BJ (cell line): Measurements from ENCODE around the gene CEP170B. TPM values are rescaled to one million over a fixed set of nuclear protein-coding genes. Genes with fewer than 3 reads are reported as not detected.

ENCODE experiments used
- CTCF ChIA-PET: fragments of 350-600 bp; formaldehyde crosslinking; extraction: SDS; loops from one replicate; lab custom pipeline; 2021; ENCODE audit warnings: antibody characterized with exemption, inconsistent platforms; lab: Yijun Ruan, JAX
- POLR2A ChIA-PET: fragments of 300-600 bp; sonication (Branson Sonifier 250); formaldehyde crosslinking; extraction: SDS; loops from one replicate; lab custom pipeline; 2021; ENCODE audit warnings: antibody characterized with exemption; lab: Charles Lee
- DNase-seq: peaks from one replicate; pipeline ENCODE4 v3.0.0-alpha.2; 2011; ENCODE audit warnings: low read depth
- H3K27me3 ChIP-seq: 2 replicates; pipeline ENCODE4 v1.6.0; 2011; ENCODE audit warnings: low read length; ENCODE audit not compliant: control insufficient read depth, insufficient read depth
- H3K36me3 ChIP-seq: 2 replicates; pipeline ENCODE4 v1.5.1; 2011; ENCODE audit warnings: low read length; ENCODE audit not compliant: control insufficient read depth, insufficient read depth
- H3K4me3 ChIP-seq: 2 replicates; pipeline ENCODE4 v1.5.1; 2011; ENCODE audit warnings: low read depth, mild to moderate bottlenecking, control low read depth, low read length
- polyA plus RNA-seq: library from polyadenylated mRNA; depleted of rRNA; stranded (reverse); fragments of >200 nt; gene quantifications from 2 replicates; pipeline ENCODE4 v1.2.3, GENCODE V29; 2011
- TF ChIP-seq, protein P1 (sequence below): IDR thresholded peaks from 2 replicates; pipeline ENCODE4 v1.5.1; 2011; ENCODE audit warnings: low read depth, mild to moderate bottlenecking, control low read depth, inconsistent platforms, low read length, moderate library complexity; ENCODE audit not compliant: insufficient read depth

Gene CEP170B
- polyA plus RNA-seq, 1 experiment: 8.0 TPM

- POLR2A ChIA-PET: no interaction called here
- Histone ChIP-seq H3K36me3 (peaks cover 7% of the 10 kb centered on the region), H3K4me3 (no peak overlapping the region), H3K27me3 (peaks cover 8% of the 10 kb centered on the region)
- no peak for DNase-seq
- TF ChIP-seq, protein P1, sequence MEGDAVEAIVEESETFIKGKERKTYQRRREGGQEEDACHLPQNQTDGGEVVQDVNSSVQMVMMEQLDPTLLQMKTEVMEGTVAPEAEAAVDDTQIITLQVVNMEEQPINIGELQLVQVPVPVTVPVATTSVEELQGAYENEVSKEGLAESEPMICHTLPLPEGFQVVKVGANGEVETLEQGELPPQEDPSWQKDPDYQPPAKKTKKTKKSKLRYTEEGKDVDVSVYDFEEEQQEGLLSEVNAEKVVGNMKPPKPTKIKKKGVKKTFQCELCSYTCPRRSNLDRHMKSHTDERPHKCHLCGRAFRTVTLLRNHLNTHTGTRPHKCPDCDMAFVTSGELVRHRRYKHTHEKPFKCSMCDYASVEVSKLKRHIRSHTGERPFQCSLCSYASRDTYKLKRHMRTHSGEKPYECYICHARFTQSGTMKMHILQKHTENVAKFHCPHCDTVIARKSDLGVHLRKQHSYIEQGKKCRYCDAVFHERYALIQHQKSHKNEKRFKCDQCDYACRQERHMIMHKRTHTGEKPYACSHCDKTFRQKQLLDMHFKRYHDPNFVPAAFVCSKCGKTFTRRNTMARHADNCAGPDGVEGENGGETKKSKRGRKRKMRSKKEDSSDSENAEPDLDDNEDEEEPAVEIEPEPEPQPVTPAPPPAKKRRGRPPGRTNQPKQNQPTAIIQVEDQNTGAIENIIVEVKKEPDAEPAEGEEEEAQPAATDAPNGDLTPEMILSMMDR: no peak
- CTCF ChIA-PET: interaction anchor here (1.2 kb wide), 1 partner anchor 177 kb away, joined by 3 read pairs; no protein-coding TSS in a partner anchor
Observed at GRCh38 chr14:104868811-104869572, 3.9 kb downstream of the CEP170B start.

DNA sequence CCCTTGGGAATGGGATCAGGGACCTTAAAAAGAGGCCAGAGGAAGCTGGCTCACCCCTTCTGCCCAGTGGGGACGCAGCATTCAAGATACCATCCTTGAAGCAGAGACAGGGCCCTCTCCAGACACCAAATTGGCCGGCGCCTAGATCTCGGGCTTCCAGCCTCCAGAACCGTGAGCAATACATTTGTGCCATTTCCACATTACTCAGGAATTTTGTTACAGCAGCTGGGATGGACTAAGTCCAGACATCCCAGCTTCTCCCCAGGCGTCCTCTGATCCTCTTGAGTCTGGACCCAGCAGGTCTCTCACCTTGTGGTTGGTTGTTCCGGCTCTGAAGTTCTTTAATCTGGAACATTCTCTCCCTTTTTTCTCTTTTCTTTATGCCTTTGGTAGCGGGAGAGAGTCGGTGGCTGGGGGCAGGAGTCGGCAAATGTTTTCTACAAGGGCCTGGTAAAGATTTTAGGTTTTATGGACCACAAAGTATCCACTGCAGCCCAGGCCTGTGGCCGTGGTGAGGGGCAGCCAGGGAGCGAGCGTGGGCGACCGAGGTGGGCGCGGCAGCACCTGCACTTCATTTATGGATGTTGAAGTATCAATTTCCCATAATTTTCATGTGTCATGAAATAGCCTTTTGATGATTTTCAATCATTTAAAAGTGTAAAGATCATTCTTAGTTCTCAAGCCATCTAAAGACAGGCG lies 4.8 kb downstream of the CEP170B start:
- no peak for DNase-seq
- peaks cover 7% of the 10 kb centered on the region for H3K36me3 ChIP-seq
- CTCF ChIA-PET: interaction anchor here (1.2 kb wide), 1 partner anchor 176 kb away, joined by 3 read pairs; no protein-coding TSS in a partner anchor
- TF ChIP-seq, protein P1: no peak
- H3K27me3 ChIP-seq: no peaks in the 10 kb centered on the region
- POLR2A ChIA-PET: no interaction called here
- H3K4me3 ChIP-seq: no peak overlapping the region

GRCh38 chr14:104870368-104871144 lies 5.5 kb downstream of the CEP170B start:
- Histone ChIP-seq H3K36me3 (peaks cover 7% of the 10 kb centered on the region), H3K27me3 (no peaks in the 10 kb centered on the region), H3K4me3 (no peak overlapping the region)
- TF ChIP-seq, protein P1: peak; percentile 41
- CTCF ChIA-PET: interaction anchor here (0.7 kb wide), 1 partner anchor 102 kb away, joined by 3 read pairs; no protein-coding TSS in a partner anchor
- DNase-seq: no peak
- POLR2A ChIA-PET: no interaction called here

- TF ChIP-seq, protein P1: no peak
- CTCF ChIA-PET: interaction anchor here (0.7 kb wide), 1 partner anchor 103 kb away, joined by 3 read pairs; no protein-coding TSS in a partner anchor
- H3K4me3 ChIP-seq: no peak overlapping the region
- H3K27me3 ChIP-seq: no peaks in the 10 kb centered on the region
- POLR2A ChIA-PET: no interaction called here
- DNase-seq: no peak
- peaks cover 7% of the 10 kb centered on the region for H3K36me3 ChIP-seq
Observed at GRCh38 chr14:104871145-104871655, 6.1 kb downstream of the CEP170B start.
